MCF 10A (cell line): ENCODE measurements around the gene PACRGL. TPM values are rescaled to one million over a fixed set of nuclear protein-coding genes. Genes with fewer than 3 reads are reported as not detected.

Experiments used
- BruUV-seq: library from RNA; stranded (reverse); fragments of 400-500 nt; replicated peaks from 2 replicates; lab custom pipeline; 2021; lab: Mats Ljungman, UMichigan
- CTCF ChIA-PET: fragments of 300-600 bp; sonication (Branson Sonifier 250); formaldehyde crosslinking; extraction: SDS; loops from one replicate; lab custom pipeline; 2021; ENCODE audit warnings: antibody characterized with exemption, inconsistent platforms; lab: Yijun Ruan, JAX
- POLR2A ChIA-PET: fragments of 300-600, 350-650 bp; sonication (Branson Sonifier 250); formaldehyde crosslinking; extraction: SDS; loops from one replicate; lab custom pipeline; 2020; ENCODE audit warnings: antibody characterized with exemption, inconsistent platforms; lab: Yijun Ruan, JAX
- DNase-seq: peaks from one replicate; pipeline ENCODE4 v3.0.0-alpha.2; 2018; ENCODE audit not compliant: unreplicated experiment
- H3K27ac Mint-ChIP-seq: one replicate; pipeline ENCODE4 v1.8.0; 2022; ENCODE audit warnings: mild to moderate bottlenecking, low read depth, mixed read lengths; ENCODE audit not compliant: unreplicated experiment
- H3K27me3 Mint-ChIP-seq: one replicate; pipeline ENCODE4 v1.8.0; 2022; ENCODE audit warnings: mixed read lengths; ENCODE audit not compliant: insufficient read depth, unreplicated experiment
- H3K36me3 Mint-ChIP-seq: one replicate; pipeline ENCODE4 v1.8.0; 2022; ENCODE audit warnings: mild to moderate bottlenecking, moderate library complexity, mixed read lengths; ENCODE audit not compliant: insufficient read depth, unreplicated experiment
- H3K4me1 Mint-ChIP-seq: one replicate; pipeline ENCODE4 v1.8.0; 2022; ENCODE audit warnings: mixed read lengths; ENCODE audit not compliant: insufficient read depth, unreplicated experiment
- H3K4me3 Mint-ChIP-seq: one replicate; pipeline ENCODE4 v1.8.0; 2022; ENCODE audit warnings: mild to moderate bottlenecking, moderate library complexity, mixed read lengths; ENCODE audit not compliant: unreplicated experiment
- H3K9me3 Mint-ChIP-seq: one replicate; pipeline ENCODE4 v1.8.0; 2022; ENCODE audit warnings: mixed read lengths; ENCODE audit not compliant: unreplicated experiment
- intact Hi-C: fragments of 100-400 bp; cut with micrococcal nuclease; formaldehyde crosslinking; loops from 2 replicates; pipeline ENCODE4 v1.14.1; 2022
- total RNA-seq: library from RNA; stranded (reverse); gene quantifications from 2 replicates; pipeline ENCODE4 v1.2.3, GENCODE V29; 2022
- TF ChIP-seq, protein P1 (sequence below): fragments of 200-600 bp; IDR thresholded peaks from one replicate; pipeline ENCODE4 v1.8.0; 2022; ENCODE audit warnings: antibody characterized with exemption, mild to moderate bottlenecking; ENCODE audit not compliant: unreplicated experiment

The PACRGL gene
- total RNA-seq, 1 experiment from 2014 or later: 23.7 TPM

DNA sequence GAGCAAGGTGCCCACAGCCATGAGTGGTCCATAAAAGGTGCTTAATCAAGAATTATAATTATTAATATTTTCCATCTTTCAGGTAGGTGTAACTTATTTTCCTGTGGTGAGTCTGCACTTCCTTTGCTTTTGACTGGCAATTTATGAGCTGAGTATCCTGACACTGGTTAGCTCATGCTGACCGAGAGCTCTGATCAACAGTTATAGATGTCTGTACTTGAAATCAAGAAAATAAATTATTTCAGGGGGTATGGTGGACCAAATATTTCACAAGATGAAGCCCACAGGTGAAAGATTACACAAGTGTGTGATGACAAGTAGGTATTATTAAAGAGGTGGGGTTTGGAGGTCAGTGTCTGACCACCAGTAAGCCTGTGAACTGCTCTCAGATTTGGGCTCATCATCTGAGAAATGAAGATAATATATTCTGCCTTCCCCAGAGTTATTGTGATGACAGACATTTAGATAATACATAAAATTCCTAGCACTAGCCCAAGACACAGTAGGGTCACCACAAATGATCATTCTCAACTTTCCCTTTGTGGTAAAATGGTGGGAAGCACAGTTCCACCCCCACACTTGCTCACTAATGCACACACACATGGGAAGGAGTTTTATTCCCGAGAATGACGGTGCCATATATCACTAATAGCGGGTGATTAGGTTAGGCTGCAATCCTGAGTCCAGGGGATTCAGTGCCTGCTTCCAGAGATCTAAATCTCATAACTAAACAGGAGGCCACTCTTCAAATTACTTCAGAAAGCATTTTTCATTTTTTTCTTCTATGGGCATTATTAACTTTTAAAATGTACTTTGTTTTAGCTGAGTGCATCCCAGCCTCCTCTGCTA is 34.0 kb upstream of the PACRGL start:
- Mint-ChIP-seq H3K4me3 (no peak overlapping the region), H3K27me3 (no peaks in the 10 kb centered on the region), H3K4me1 (no peaks in the 10 kb centered on the region), H3K36me3 (no peaks in the 10 kb centered on the region), H3K27ac (no peak overlapping the region), H3K9me3 (no peaks in the 10 kb centered on the region)
- BruUV-seq: no TSS peak
- DNase-seq: no peak
- CTCF ChIA-PET: interaction anchor here (0.6 to 0.7 kb wide), 2 partner anchors 118 to 226 kb away, joined by 3 to 4 read pairs; no protein-coding TSS in a partner anchor
- intact Hi-C loops: no loop called here
- POLR2A ChIA-PET: no interaction called here
- TF ChIP-seq, protein P1, sequence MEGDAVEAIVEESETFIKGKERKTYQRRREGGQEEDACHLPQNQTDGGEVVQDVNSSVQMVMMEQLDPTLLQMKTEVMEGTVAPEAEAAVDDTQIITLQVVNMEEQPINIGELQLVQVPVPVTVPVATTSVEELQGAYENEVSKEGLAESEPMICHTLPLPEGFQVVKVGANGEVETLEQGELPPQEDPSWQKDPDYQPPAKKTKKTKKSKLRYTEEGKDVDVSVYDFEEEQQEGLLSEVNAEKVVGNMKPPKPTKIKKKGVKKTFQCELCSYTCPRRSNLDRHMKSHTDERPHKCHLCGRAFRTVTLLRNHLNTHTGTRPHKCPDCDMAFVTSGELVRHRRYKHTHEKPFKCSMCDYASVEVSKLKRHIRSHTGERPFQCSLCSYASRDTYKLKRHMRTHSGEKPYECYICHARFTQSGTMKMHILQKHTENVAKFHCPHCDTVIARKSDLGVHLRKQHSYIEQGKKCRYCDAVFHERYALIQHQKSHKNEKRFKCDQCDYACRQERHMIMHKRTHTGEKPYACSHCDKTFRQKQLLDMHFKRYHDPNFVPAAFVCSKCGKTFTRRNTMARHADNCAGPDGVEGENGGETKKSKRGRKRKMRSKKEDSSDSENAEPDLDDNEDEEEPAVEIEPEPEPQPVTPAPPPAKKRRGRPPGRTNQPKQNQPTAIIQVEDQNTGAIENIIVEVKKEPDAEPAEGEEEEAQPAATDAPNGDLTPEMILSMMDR: no peak

DNA sequence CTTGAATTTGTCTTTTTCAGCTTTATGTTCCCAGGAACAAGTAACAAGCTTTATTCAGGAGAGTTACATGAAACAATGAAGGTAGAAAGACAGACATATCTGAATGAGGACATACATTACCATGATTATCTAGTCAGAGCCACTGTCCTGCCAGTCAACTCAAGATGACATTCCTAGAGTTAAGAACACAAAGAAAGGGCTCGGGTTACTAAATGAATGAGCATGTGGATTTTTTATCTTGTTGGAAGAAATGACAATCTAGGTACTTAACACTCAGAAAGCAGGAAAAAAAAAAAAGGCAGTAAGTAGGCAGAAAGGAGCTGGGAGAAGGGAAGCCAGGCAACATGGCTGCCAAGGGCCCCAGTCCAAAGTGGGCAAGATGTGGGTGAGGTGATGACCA is 28.0 kb upstream of the PACRGL start:
- intact Hi-C loops: no loop called here
- TF ChIP-seq, protein P1: no peak
- no peak overlapping the region for H3K4me3 Mint-ChIP-seq
- H3K4me1 Mint-ChIP-seq: no peaks in the 10 kb centered on the region
- no peaks in the 10 kb centered on the region for H3K27me3 Mint-ChIP-seq
- no peaks in the 10 kb centered on the region for H3K36me3 Mint-ChIP-seq
- ChIA-PET CTCF (interaction anchor here (0.6 to 3.0 kb wide), 4 partner anchors 12 to 1334 kb away, joined by 3 to 15 read pairs (median 4); no protein-coding TSS in a partner anchor), POLR2A (no interaction called here)
- H3K27ac Mint-ChIP-seq: no peak overlapping the region
- no TSS peak for BruUV-seq
- H3K9me3 Mint-ChIP-seq: no peaks in the 10 kb centered on the region
- no peak for DNase-seq

DNA sequence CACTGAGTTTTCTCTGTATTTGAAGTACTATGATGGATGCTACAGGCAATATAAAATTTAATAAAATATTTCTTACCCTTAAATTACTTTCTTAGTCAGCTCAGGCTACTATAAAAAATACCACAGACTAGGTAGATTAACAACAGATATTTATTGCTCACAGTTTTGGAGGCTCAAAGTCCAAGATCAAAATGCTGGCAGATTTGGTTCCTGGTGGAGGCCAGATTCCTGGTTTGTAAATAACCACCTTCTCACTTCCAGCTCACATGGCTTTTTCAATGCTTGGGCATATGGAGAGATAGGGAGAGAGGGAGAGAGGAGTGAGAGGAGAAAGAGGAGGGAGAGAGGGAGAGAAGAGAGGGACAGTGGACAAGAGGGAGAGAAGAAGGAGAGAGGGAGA is 24.5 kb upstream of the PACRGL start:
- POLR2A ChIA-PET: no interaction called here
- no peak for DNase-seq
- Mint-ChIP-seq H3K27me3 (no peaks in the 10 kb centered on the region), H3K27ac (no peak overlapping the region), H3K36me3 (no peaks in the 10 kb centered on the region), H3K4me1 (no peaks in the 10 kb centered on the region), H3K9me3 (no peaks in the 10 kb centered on the region), H3K4me3 (no peak overlapping the region)
- BruUV-seq: no TSS peak
- CTCF ChIA-PET: interaction anchor here (0.7 to 1.1 kb wide), 4 partner anchors 10 to 132 kb away, joined by 3 to 5 read pairs (median 3); no protein-coding TSS in a partner anchor
- intact Hi-C loops: no loop called here
- TF ChIP-seq, protein P1: no peak

DNA sequence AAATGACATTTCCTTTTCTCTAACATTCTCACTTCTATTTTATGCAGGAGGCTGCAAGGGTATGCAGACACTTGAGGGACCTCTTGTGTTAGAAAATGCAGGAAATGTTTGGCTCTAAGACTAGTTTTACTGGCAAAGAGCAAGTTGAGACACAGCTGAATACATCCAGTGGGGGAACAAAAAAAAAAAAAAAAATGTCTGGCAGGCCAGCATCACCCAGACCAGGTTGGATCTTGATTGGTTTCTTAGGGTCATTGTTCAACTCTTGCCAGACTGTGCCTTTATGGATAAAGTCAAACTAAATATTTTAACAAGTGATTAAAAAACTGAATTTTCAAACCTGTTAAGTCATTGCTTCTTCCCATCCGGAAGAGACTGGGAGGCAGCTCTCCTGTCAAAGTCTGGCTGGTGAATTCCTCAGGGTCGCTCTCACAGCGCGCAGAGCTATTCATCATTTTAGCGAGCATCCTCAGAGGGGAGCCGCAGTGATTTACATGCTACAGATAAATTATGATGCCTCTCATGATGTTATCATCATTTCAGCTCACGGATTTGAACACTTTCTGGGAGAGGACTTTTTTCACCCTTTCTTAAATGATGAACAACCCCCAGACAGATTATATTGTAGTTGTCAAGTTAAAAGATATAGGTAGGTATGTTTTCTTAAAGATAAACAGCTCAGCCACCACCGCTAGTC is 23.6 kb upstream of the PACRGL start:
- Mint-ChIP-seq H3K27ac (no peak overlapping the region), H3K27me3 (peaks cover 2% of the 10 kb centered on the region), H3K4me3 (no peak overlapping the region), H3K9me3 (no peaks in the 10 kb centered on the region), H3K4me1 (no peaks in the 10 kb centered on the region), H3K36me3 (no peaks in the 10 kb centered on the region)
- TF ChIP-seq, protein P1: no peak
- intact Hi-C loops: no loop called here
- ChIA-PET POLR2A (no interaction called here), CTCF (interaction anchor here (0.6 to 1.2 kb wide), 4 partner anchors 8 to 271 kb away, joined by 3 to 5 read pairs (median 3); no protein-coding TSS in a partner anchor)
- BruUV-seq: no TSS peak
- DNase-seq: no peak
